GM21526 (cell line): ENCODE data around the gene SYNGR1.

Experiments used
- ATAC-seq: cut with Tn5 transposase; IDR thresholded peaks from one replicate; pipeline ENCODE4 v1.9.1; 2021; ENCODE audit warnings: moderate library complexity; ENCODE audit not compliant: unreplicated experiment, low FRiP score

The SYNGR1 gene

GRCh38 chr22:39365492-39365780 is 15.6 kb downstream of the SYNGR1 start:
- ATAC-seq = no peak

GRCh38 chr22:39367035-39367434 is 17.2 kb downstream of the SYNGR1 start:
- ATAC-seq = no peak

- no peak for ATAC-seq
Measured at GRCh38 chr22:39368461-39368911, 18.7 kb downstream of the SYNGR1 start.

- no peak for ATAC-seq
Measured at GRCh38 chr22:39369186-39369585, 19.4 kb downstream of the SYNGR1 start.

- ATAC-seq = no peak
Measured at GRCh38 chr22:39369586-39369985, 19.8 kb downstream of the SYNGR1 start.

GRCh38 chr22:39371732-39372131 is 21.9 kb downstream of the SYNGR1 start:
- ATAC-seq = no peak

GRCh38 chr22:39374191-39374590 is 24.4 kb downstream of the SYNGR1 start:
- no peak for ATAC-seq

GRCh38 chr22:39374801-39375200 is 25.0 kb downstream of the SYNGR1 start:
- ATAC-seq = no peak

- ATAC-seq = no peak
Measured at GRCh38 chr22:39375646-39376045, 25.9 kb downstream of the SYNGR1 start.

GRCh38 chr22:39379756-39380730 is 30.3 kb downstream of the SYNGR1 start:
- no peak for ATAC-seq

- no peak for ATAC-seq
Measured at GRCh38 chr22:39381009-39381755, 31.4 kb downstream of the SYNGR1 start.

- no peak for ATAC-seq
Measured at GRCh38 chr22:39381930-39382329, 32.1 kb downstream of the SYNGR1 start.

- no peak for ATAC-seq
Measured at GRCh38 chr22:39382410-39382809, 32.6 kb downstream of the SYNGR1 start.

GRCh38 chr22:39383841-39384625 is 34.2 kb downstream of the SYNGR1 start:
- ATAC-seq = no peak

GRCh38 chr22:39384750-39385480 is 35.1 kb downstream of the SYNGR1 start:
- ATAC-seq = no peak

- ATAC-seq = no peak
Measured at GRCh38 chr22:39388261-39389011, 38.6 kb downstream of the SYNGR1 start.

- no peak for ATAC-seq
Measured at GRCh38 chr22:39389420-39389819, 39.6 kb downstream of the SYNGR1 start.

GRCh38 chr22:39392341-39392948 is 42.7 kb downstream of the SYNGR1 start:
- no peak for ATAC-seq
